H9 (cell line): ENCODE measurements around the gene KCNJ10. TPM values are rescaled to one million over a fixed set of nuclear protein-coding genes. Genes with fewer than 3 reads are reported as not detected.

ENCODE experiments used
- DNase-seq: peaks from one replicate; pipeline ENCODE4 v3.0.0-alpha.2; 2017
- H2AFZ ChIP-seq: one replicate; pipeline ENCODE4 v1.6.1; 2013; ENCODE audit warnings: mild to moderate bottlenecking, low read length, control low read depth, moderate library complexity
- H2AK5ac ChIP-seq: 2 replicates; pipeline ENCODE4 v1.6.1; 2013; ENCODE audit warnings: low read length, control low read depth, mixed read lengths; ENCODE audit not compliant: insufficient read length
- H2BK120ac ChIP-seq: one replicate; pipeline ENCODE4 v1.6.1; 2013; ENCODE audit warnings: low read depth, mild to moderate bottlenecking, low read length, control low read depth, inconsistent platforms; ENCODE audit not compliant: poor library complexity, severe bottlenecking
- H2BK12ac ChIP-seq: 2 replicates; pipeline ENCODE4 v1.6.1; 2013; ENCODE audit warnings: low read length, control low read depth, mixed read lengths, low read depth; ENCODE audit not compliant: insufficient read length
- H2BK15ac ChIP-seq: 2 replicates; pipeline ENCODE4 v1.6.1; 2013; ENCODE audit warnings: low read depth, low read length, control low read depth
- H2BK20ac ChIP-seq: one replicate; pipeline ENCODE4 v1.6.1; 2013; ENCODE audit warnings: low read depth, mild to moderate bottlenecking, low read length, control low read depth, inconsistent platforms; ENCODE audit not compliant: poor library complexity, severe bottlenecking
- H2BK5ac ChIP-seq: 2 replicates; pipeline ENCODE4 v1.6.1; 2013; ENCODE audit warnings: low read length, control low read depth, mixed read lengths; ENCODE audit not compliant: insufficient read length
- H3K14ac ChIP-seq: 2 replicates; pipeline ENCODE4 v1.6.1; 2013; ENCODE audit warnings: low read length, control low read depth; ENCODE audit not compliant: insufficient read depth
- H3K18ac ChIP-seq: 2 replicates; pipeline ENCODE4 v1.6.1; 2013; ENCODE audit warnings: low read depth, mild to moderate bottlenecking, mixed read lengths, low read length, control low read depth; ENCODE audit not compliant: insufficient read length
- H3K23ac ChIP-seq: 2 replicates; pipeline ENCODE4 v1.6.1; 2013; ENCODE audit warnings: low read length, control low read depth, mixed read lengths, low read depth; ENCODE audit not compliant: insufficient read length
- H3K23me2 ChIP-seq: 2 replicates; pipeline ENCODE4 v1.6.1; 2013; ENCODE audit warnings: low read depth, mild to moderate bottlenecking, mixed read lengths, low read length, control low read depth; ENCODE audit not compliant: insufficient read length, poor library complexity, severe bottlenecking
- H3K27ac ChIP-seq: 2 replicates; pipeline ENCODE4 v1.5.1; 2013; ENCODE audit warnings: low read length, control low read depth, mixed read lengths, low read depth; ENCODE audit not compliant: insufficient read length
- H3K27me3 ChIP-seq: 2 replicates; pipeline ENCODE4 v1.6.1; 2013; ENCODE audit warnings: low read length, control low read depth, inconsistent platforms; ENCODE audit not compliant: insufficient read depth
- H3K4ac ChIP-seq: 2 replicates; pipeline ENCODE4 v1.6.1; 2013; ENCODE audit warnings: low read depth, mild to moderate bottlenecking, control low read depth, inconsistent platforms, low read length, moderate library complexity
- H3K4me1 ChIP-seq: 2 replicates; pipeline ENCODE4 v1.6.1; 2013; ENCODE audit warnings: low read length, control low read depth, inconsistent platforms; ENCODE audit not compliant: insufficient read depth
- H3K4me2 ChIP-seq: 2 replicates; pipeline ENCODE4 v1.6.1; 2013; ENCODE audit warnings: low read length, control low read depth, mixed read lengths; ENCODE audit not compliant: insufficient read length, insufficient read depth
- H3K56ac ChIP-seq: 2 replicates; pipeline ENCODE4 v1.6.1; 2013; ENCODE audit warnings: low read depth, mild to moderate bottlenecking, mixed read lengths, low read length, control low read depth; ENCODE audit not compliant: insufficient read length
- H3K79me1 ChIP-seq: 2 replicates; pipeline ENCODE4 v1.6.1; 2013; ENCODE audit warnings: low read depth, mild to moderate bottlenecking, moderate library complexity, low read length, control low read depth, inconsistent platforms; ENCODE audit not compliant: insufficient read depth, poor library complexity, severe bottlenecking
- H3K79me2 ChIP-seq: 2 replicates; pipeline ENCODE4 v1.6.1; 2013; ENCODE audit warnings: low read length, control low read depth, inconsistent platforms; ENCODE audit not compliant: insufficient read depth
- H3K9ac ChIP-seq: 2 replicates; pipeline ENCODE4 v1.6.1; 2013; ENCODE audit warnings: low read length, control low read depth, mixed read lengths; ENCODE audit not compliant: insufficient read length; ENCODE audit errors: extremely low read depth
- H3K9me3 ChIP-seq: one replicate; pipeline ENCODE4 v1.6.1; 2013; ENCODE audit warnings: low read depth, low read length, inconsistent platforms; ENCODE audit not compliant: control insufficient read depth
- H3T11ph ChIP-seq: one replicate; pipeline ENCODE4 v1.6.1; 2013; ENCODE audit warnings: mild to moderate bottlenecking, low read length, control low read depth, inconsistent platforms
- H4K20me1 ChIP-seq: one replicate; pipeline ENCODE4 v1.6.1; 2013; ENCODE audit not compliant: control insufficient read depth, insufficient read length, insufficient read depth
- H4K5ac ChIP-seq: 2 replicates; pipeline ENCODE4 v1.6.1; 2013; ENCODE audit warnings: low read depth, mild to moderate bottlenecking, mixed read lengths, low read length, control low read depth; ENCODE audit not compliant: insufficient read length
- H4K8ac ChIP-seq: replicated peaks from 2 replicates; pipeline ENCODE4 v1.6.1; 2013; ENCODE audit warnings: low read length, control low read depth, mixed read lengths, low read depth; ENCODE audit not compliant: insufficient read length
- H4K91ac ChIP-seq: 2 replicates; pipeline ENCODE4 v1.6.1; 2013; ENCODE audit warnings: low read depth, mild to moderate bottlenecking, moderate library complexity, mixed read lengths, low read length, control low read depth; ENCODE audit not compliant: insufficient read length
- H3K27ac Mint-ChIP-seq, 3 experiments: 2 replicates in 2 of 3; 3 replicates in 1 of 3; pipeline ENCODE4 v1.8.0; 2020 to 2021; ENCODE audit warnings: mixed read lengths in 3 of 3, mild to moderate bottlenecking in 1 of 3, moderate library complexity in 1 of 3
- H3K27me3 Mint-ChIP-seq: 2 replicates; pipeline ENCODE4 v1.8.0; 2021; ENCODE audit warnings: low read depth, mild to moderate bottlenecking, moderate library complexity, mixed read lengths
- H3K36me3 Mint-ChIP-seq, 3 experiments: 2 replicates in 2 of 3; 3 replicates in 1 of 3; pipeline ENCODE4 v1.8.0; 2020 to 2021; ENCODE audit warnings: low read depth in 3 of 3, mixed read lengths in 3 of 3; ENCODE audit not compliant: insufficient read depth in 1 of 3
- H3K4me1 Mint-ChIP-seq, 2 experiments: 2 replicates each; pipeline ENCODE4 v1.8.0; 2020; ENCODE audit warnings: mixed read lengths in 2 of 2
- H3K4me3 Mint-ChIP-seq, 2 experiments: 2 replicates in 1 of 2; 3 replicates in 1 of 2; pipeline ENCODE4 v1.8.0; 2020 to 2021; ENCODE audit warnings: mild to moderate bottlenecking in 2 of 2, mixed read lengths in 2 of 2, moderate library complexity in 1 of 2
- H3K9me3 Mint-ChIP-seq, 2 experiments: 2 replicates in 1 of 2; 3 replicates in 1 of 2; pipeline ENCODE4 v1.8.0; 2020; ENCODE audit warnings: mild to moderate bottlenecking in 2 of 2, mixed read lengths in 2 of 2, moderate library complexity in 1 of 2
- WGBS: extraction: QIAGEN DNeasy Blood & Tissue Kit; methylation state at CpG from one replicate; pipeline ENCODE4 v1.1.7; 2013; ENCODE audit warnings: missing lambda C conversion rate, low lambda C conversion rate, mixed read lengths; ENCODE audit not compliant: insufficient read length; ENCODE audit errors: extremely low coverage; 5-methylcytosine and 5-hydroxymethylcytosine counted together
- total RNA-seq: library from RNA; stranded (reverse); gene quantifications from 2 replicates; pipeline ENCODE4 v1.2.1, GENCODE V29; 2021
- TF ChIP-seq, protein P1 (sequence below): fragments of 200-600 bp; sonication (generic); conservative IDR thresholded peaks from 3 replicates; pipeline ENCODE4 v1.8.0; 2021; ENCODE audit warnings: antibody characterized with exemption, mild to moderate bottlenecking

Gene KCNJ10
- total RNA-seq, 1 experiment from 2014 or later, result 0.44 TPM

- Mint-ChIP-seq H3K4me3 (no peak overlapping the region), H3K9me3 (no peaks in the 10 kb centered on the region; a peak in 1 of 5 replicates), H3K27ac (no peak overlapping the region), H3K4me1 (peaks cover 9 to 10% of the 10 kb centered on the region in 2 experiments), H3K27me3 (peaks cover 39% of the 10 kb centered on the region), H3K36me3 (peaks cover 13 to 33% (median 21%) of the 10 kb centered on the region in 3 experiments)
- no peak for DNase-seq
- H2BK12ac ChIP-seq, result no peak overlapping the region
- H3K23me2 ChIP-seq, result no peaks in the 10 kb centered on the region
- H3K27ac ChIP-seq, result no peak overlapping the region
- TF ChIP-seq, protein P1, sequence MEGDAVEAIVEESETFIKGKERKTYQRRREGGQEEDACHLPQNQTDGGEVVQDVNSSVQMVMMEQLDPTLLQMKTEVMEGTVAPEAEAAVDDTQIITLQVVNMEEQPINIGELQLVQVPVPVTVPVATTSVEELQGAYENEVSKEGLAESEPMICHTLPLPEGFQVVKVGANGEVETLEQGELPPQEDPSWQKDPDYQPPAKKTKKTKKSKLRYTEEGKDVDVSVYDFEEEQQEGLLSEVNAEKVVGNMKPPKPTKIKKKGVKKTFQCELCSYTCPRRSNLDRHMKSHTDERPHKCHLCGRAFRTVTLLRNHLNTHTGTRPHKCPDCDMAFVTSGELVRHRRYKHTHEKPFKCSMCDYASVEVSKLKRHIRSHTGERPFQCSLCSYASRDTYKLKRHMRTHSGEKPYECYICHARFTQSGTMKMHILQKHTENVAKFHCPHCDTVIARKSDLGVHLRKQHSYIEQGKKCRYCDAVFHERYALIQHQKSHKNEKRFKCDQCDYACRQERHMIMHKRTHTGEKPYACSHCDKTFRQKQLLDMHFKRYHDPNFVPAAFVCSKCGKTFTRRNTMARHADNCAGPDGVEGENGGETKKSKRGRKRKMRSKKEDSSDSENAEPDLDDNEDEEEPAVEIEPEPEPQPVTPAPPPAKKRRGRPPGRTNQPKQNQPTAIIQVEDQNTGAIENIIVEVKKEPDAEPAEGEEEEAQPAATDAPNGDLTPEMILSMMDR, result no peak
- no peak overlapping the region for H3K18ac ChIP-seq
- no peak overlapping the region for H2BK15ac ChIP-seq
- no peak overlapping the region for H2BK5ac ChIP-seq
- H3K4me1 ChIP-seq, result no peaks in the 10 kb centered on the region; the same call in 1 of the 2 replicates
- H3K23ac ChIP-seq, result no peak overlapping the region
- no peak overlapping the region for H3K56ac ChIP-seq
- WGBS, result no CpG with 5 or more reads among the region's 12 CpGs
- H3T11ph ChIP-seq, result no peak overlapping the region
- H2BK20ac ChIP-seq, result no peak overlapping the region
- no peak overlapping the region for H2AK5ac ChIP-seq
- no peaks in the 10 kb centered on the region for H3K79me1 ChIP-seq
- no peak overlapping the region for H2AFZ ChIP-seq
- H4K91ac ChIP-seq, result no peak overlapping the region
- H4K8ac ChIP-seq, result no peak overlapping the region
- no peaks in the 10 kb centered on the region for H3K79me2 ChIP-seq
- no peak overlapping the region for H3K4me2 ChIP-seq
- peaks cover 3% of the 10 kb centered on the region; the same call in 1 of the 2 replicates for H3K27me3 ChIP-seq
- H3K4ac ChIP-seq, result no peak overlapping the region
- H3K9ac ChIP-seq, result no peak overlapping the region
- H4K5ac ChIP-seq, result no peak overlapping the region
- no peak overlapping the region for H2BK120ac ChIP-seq
- no peaks in the 10 kb centered on the region for H4K20me1 ChIP-seq
- no peaks in the 10 kb centered on the region for H3K9me3 ChIP-seq
- no peak overlapping the region for H3K14ac ChIP-seq
Observed at GRCh38 chr1:160087118-160087662, 17.2 kb upstream of the KCNJ10 start.
